ENCODE measurements around the gene RIOK1.

- TF ChIP-seq CTCF (conservative IDR thresholded peaks at IDR 0.05 in 1 of 2, IDR thresholded peaks at IDR 0.05 in 1 of 2; ENCODE audit: extremely low read depth in 1 of 2, insufficient read depth in 1 of 2, low read depth in 1 of 2, low read length in 2 of 2) (no peak), EZH2 (IDR thresholded peaks at IDR 0.05; ENCODE audit: borderline replicate concordance, low read length) (no peak)
These were observed 71.8 kb downstream of the RIOK1 start for GRCh38 chr6:7461416-7461815.
